Activated CD8-positive, alpha-beta memory T cell treated with anti-CD3 and anti-CD28 coated beads, Interleukin-2, amount 10 ng/mL, durations not matched to agents 7 days and 5 days (primary cell): Measurements from ENCODE around the gene PRSS53. TPM values are rescaled to one million over a fixed set of nuclear protein-coding genes. Genes with fewer than 3 reads are reported as not detected.
"Not testable (repeated sequence)": the region's sequence is repeated elsewhere in the genome, so short reads cannot be mapped to it uniquely, and the experiment has no call there.

Experiments used
- ATAC-seq: fragments of 150-1000 bp; cut with Tn5 transposase; one replicate; pipeline ENCODE4 v1.10.0; 2021; ENCODE audit warnings: moderate library complexity
- CTCF ChIA-PET: fragments of 350-600 bp; sonication (Branson Sonifier 250); formaldehyde crosslinking; loops from one replicate; lab custom pipeline; 2021; ENCODE audit warnings: antibody characterized with exemption; lab: Charles Lee
- DNase-seq: peaks from one replicate; pipeline ENCODE4 v3.0.0-alpha.2; 2020
- H3K27ac Mint-ChIP-seq: one replicate; pipeline ENCODE4 v1.8.0; 2021; ENCODE audit warnings: mild to moderate bottlenecking, mixed read lengths
- H3K27me3 Mint-ChIP-seq: one replicate; pipeline ENCODE4 v1.8.0; 2021; ENCODE audit warnings: mixed read lengths
- H3K36me3 Mint-ChIP-seq: one replicate; pipeline ENCODE4 v1.8.0; 2021; ENCODE audit warnings: mild to moderate bottlenecking, mixed read lengths
- H3K4me1 Mint-ChIP-seq: one replicate; pipeline ENCODE4 v1.8.0; 2021; ENCODE audit warnings: mixed read lengths
- H3K4me3 Mint-ChIP-seq: one replicate; pipeline ENCODE4 v1.8.0; 2021; ENCODE audit warnings: mild to moderate bottlenecking, moderate library complexity, mixed read lengths
- H3K9me3 Mint-ChIP-seq: one replicate; pipeline ENCODE4 v1.8.0; 2022; ENCODE audit warnings: low read depth, mixed read lengths
- total RNA-seq, 2 experiments: library from RNA; stranded (reverse); gene quantifications; one replicate each; pipeline ENCODE4 v1.2.3, GENCODE V29; 2021

PRSS53 gene
- total RNA-seq, result 1 to 10 TPM; 5.3 to 6.6 TPM

DNA sequence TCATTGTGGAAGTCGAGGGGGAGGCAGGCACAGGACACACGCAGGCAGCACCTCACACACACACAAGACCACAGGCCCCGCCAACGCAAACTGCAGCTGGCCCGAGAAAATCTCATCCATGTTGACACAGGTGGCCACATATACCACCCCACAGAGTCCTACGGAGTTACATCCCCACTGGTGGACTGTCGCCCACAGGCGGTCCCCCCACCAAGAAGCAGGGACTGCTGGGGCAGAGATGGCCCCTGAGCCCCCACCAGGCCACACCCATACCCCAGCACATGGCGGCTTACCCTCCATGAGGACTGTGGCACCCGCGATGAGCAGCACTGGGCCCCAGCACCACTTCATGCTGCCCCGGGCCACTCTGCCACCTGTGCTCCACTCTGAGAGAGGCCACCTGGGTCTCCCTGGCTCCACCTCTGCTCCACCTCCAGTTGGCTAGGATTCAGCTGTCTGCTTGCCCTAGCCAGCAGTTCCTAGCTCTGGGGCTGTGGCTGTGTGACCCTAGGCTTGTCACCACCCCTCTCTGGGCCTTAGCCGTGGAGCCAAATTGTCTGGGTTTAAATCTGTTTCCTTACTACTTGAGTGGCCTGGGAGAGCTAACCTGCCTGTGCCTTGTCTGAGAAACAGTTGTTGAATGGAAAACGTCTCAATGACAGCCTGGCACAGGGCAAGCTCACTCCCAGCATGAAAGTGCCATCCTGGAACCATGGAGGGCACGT is at the start of gene PRSS53:
Gene PRSS53 (minus strand): TSS at position 485 of the 725 bp plus-strand sequence. CDS start 134 bp downstream, at position 351.
- ATAC-seq (no peak), DNase-seq (no peak)
- Mint-ChIP-seq H3K27me3 (no peaks in the 10 kb centered on the region), H3K27ac (no peak within 1 kb of the TSS), H3K36me3 (peaks cover 6% of the 10 kb centered on the region), H3K9me3 (no peaks in the 10 kb centered on the region), H3K4me1 (peaks cover 10% of the 10 kb centered on the region), H3K4me3 (no peak within 1 kb of the TSS)
- CTCF ChIA-PET, result interaction anchor here (1.6 kb wide), 1 partner anchor 107 kb away, joined by 3 read pairs; no protein-coding TSS in a partner anchor

DNA sequence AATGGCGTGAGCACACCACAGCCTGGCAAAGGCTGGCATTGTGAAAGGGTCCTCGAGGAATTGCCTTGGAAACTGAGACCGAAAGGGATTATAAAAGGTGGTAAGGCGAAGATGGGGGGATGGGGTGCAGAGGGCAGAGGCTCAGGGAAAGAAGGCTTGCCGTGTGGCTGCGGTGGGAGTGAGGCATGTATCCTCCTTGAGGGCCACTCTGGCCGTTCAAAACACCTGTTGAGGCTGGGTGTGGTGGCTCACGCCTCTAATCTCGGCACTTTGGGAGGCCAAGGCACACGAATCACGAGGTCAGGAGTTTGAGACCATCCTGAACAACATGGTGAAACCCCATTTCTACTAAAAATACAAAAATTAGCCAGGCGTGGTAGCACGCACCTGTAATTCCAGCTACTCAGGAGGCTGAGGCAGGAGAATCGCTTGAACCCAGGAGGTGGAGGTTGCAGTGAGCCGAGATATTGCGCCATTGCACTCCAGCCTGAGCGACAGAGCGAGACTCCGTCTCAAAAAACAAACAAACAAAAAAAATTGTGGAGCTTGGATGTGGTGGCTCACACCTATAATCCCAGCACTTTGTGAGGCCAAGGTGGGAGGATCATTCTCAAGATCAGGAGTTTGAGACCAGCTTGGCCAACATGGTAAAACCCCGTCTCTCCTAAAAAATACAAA is 48.2 kb upstream of the PRSS53 start:
- not testable (repeated sequence) for H3K27ac Mint-ChIP-seq, H3K4me1 Mint-ChIP-seq, H3K9me3 Mint-ChIP-seq, H3K36me3 Mint-ChIP-seq, H3K4me3 Mint-ChIP-seq, DNase-seq, ATAC-seq, H3K27me3 Mint-ChIP-seq
- CTCF ChIA-PET, result interaction anchor here (0.7 to 1.6 kb wide), 2 partner anchors 19 to 153 kb away, joined by 3 read pairs; partner anchors contain the start of gene KAT8

DNA sequence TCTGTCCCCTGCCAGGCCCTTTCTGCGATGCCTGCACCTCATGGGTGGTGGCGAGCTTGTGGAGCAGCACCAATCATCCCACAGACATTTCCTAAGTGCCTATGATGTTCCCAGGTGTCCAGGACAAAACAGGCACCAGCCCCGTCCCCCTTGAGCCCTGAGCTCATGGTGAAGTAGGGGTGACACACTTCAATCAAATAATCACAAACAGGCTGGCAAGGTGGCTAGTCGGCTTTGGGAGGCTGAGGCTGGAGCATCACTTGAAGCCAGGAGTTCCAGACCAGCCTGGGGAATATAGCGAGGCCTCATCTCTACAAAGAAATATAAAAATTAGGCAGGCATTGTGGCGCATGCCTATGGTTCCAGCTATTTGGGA is 47.5 kb upstream of the PRSS53 start:
- Mint-ChIP-seq H3K27me3 (no peaks in the 10 kb centered on the region), H3K4me1 (peaks cover 2% of the 10 kb centered on the region), H3K36me3 (no peaks in the 10 kb centered on the region), H3K27ac (no peak overlapping the region), H3K4me3 (no peak overlapping the region), H3K9me3 (no peaks in the 10 kb centered on the region)
- CTCF ChIA-PET, result interaction anchor here (1.6 kb wide), 1 partner anchor 152 kb away, joined by 3 read pairs; no protein-coding TSS in a partner anchor
- no peak for DNase-seq
- no peak for ATAC-seq

DNA sequence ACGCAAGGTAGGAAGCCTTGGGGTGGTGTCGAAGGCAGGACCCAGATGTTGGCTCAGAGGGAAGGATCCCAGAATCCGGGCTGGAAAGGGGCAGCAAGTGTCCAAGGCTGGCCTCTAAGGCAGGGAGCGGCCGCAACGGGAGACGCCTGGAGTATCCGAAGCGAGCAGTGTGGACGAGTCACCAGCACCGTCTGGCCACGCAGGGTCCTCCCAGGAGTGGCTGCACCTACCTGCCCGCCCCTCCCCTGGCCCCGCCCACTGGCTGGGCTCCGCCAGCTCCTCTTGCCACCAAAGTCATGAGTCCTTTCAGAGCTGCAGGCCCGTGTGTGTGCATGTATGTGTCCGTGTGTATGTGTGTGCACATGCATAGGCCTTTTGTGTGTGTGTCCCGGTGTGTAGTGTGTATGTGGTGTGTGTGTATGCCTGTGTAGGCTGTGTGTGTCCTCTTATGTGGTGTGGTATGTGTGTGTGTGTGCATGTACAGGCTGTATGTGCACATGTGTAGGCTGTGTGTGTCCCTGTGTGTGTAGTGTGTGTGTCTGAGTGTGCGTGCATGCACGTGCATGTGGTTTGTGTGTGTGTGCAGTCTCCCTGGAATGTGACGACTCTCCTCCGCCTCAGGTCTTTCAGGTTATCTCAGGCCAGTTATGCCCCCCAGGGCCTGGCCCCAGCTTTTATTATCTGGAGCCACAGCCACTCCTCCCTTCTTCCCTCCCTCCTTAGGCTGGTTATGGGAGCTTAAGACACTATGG is 47.0 kb upstream of the PRSS53 start, which contains the start of gene PRSS8:
Gene PRSS8 (minus strand): TSS at position 193 of the 752 bp plus-strand sequence. CDS start 229 bp downstream, outside the sequence.
- H3K27me3 Mint-ChIP-seq, result no peaks in the 10 kb centered on the region
- ATAC-seq, result no peak
- H3K9me3 Mint-ChIP-seq, result no peaks in the 10 kb centered on the region
- CTCF ChIA-PET, result interaction anchor here (1.6 kb wide), 1 partner anchor 152 kb away, joined by 3 read pairs; no protein-coding TSS in a partner anchor
- H3K4me3 Mint-ChIP-seq, result no peak within 1 kb of the TSS
- H3K27ac Mint-ChIP-seq, result no peak within 1 kb of the TSS
- peaks cover 2% of the 10 kb centered on the region for H3K4me1 Mint-ChIP-seq
- no peaks in the 10 kb centered on the region for H3K36me3 Mint-ChIP-seq
- DNase-seq, result no peak

DNA sequence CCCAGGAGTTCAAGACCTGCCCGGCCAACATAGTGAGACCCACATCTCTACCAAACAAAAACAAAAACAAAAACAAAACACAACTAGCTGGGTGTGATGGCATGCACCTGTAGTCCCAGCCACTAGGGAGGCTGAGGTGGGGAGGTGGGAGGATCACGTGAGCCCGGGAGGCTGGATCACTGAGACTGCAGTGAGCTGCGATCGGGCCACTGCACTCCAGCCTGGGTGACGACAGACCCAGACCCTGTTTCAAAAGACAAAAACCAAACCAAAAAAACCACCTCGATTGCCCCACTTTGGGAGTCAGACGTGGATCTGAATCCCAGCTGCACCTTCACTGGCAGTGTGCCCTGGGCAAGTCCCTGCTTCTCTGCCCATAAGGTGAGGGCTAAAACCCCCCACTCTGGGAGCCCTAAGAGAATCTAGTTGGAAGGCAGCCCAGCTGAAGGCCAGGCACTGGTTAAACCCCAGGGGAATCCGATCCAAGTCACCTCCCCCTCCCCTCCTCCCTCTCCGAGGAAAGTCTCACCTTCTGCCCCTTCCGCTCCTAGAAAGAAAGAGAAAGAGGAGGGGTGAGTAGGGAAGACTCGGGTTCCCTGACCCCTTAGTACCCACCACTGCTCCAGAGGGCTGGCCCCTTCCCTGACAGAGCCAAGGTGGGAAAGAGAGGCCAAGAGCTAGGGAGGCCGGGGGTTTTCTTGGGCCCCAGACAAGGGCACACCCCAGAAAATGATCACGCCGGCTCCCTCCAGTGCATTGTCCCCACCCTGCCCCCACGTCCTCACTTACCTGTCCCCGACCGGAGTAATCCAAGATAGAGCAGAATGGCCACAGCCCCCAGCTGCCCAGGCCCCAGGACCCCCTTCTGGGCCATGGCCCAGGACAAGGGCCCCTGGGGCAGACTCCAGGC is 46.1 kb upstream of the PRSS53 start:
- CTCF ChIA-PET, result no interaction called here
- H3K4me3 Mint-ChIP-seq, result no peak overlapping the region
- ATAC-seq (no peak), DNase-seq (no peak)
- no peaks in the 10 kb centered on the region for H3K27me3 Mint-ChIP-seq
- no peaks in the 10 kb centered on the region for H3K9me3 Mint-ChIP-seq
- no peaks in the 10 kb centered on the region for H3K36me3 Mint-ChIP-seq
- H3K27ac Mint-ChIP-seq, result no peak overlapping the region
- H3K4me1 Mint-ChIP-seq, result no peaks in the 10 kb centered on the region

- ATAC-seq (no peak), DNase-seq (no peak)
- no peaks in the 10 kb centered on the region for H3K36me3 Mint-ChIP-seq
- no peak overlapping the region for H3K4me3 Mint-ChIP-seq
- H3K9me3 Mint-ChIP-seq, result no peaks in the 10 kb centered on the region
- H3K4me1 Mint-ChIP-seq, result no peaks in the 10 kb centered on the region
- H3K27me3 Mint-ChIP-seq, result no peaks in the 10 kb centered on the region
- no peak overlapping the region for H3K27ac Mint-ChIP-seq
- CTCF ChIA-PET, result interaction anchor here (1.2 kb wide), 1 partner anchor 8 kb away, joined by 4 read pairs; no protein-coding TSS in a partner anchor
Measured at GRCh38 chr16:31134091-31134571, 45.4 kb upstream of the PRSS53 start.

DNA sequence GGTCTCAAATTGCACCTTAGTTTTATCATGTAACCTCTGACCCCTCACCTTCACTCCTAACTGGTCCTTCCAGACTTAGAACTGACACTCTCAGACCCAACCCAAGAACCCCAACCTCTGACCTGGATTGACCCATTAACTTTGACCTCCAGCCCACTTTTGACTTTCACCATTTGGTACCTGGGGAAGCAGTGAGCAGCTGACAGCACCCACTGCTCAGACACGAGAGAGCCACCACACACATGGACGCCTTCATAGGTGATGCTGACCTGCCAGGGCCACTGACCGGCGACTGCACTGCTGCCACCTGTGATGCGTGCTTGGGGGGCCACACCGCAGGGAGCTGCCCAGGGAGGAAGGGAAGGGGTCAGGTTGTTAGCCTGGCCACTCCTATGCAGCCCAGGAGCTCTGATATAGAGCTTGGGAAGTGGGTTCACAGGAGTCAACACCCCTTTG is 44.3 kb upstream of the PRSS53 start:
- no peaks in the 10 kb centered on the region for H3K27me3 Mint-ChIP-seq
- CTCF ChIA-PET, result interaction anchor here (1.2 kb wide), 1 partner anchor 9 kb away, joined by 4 read pairs; no protein-coding TSS in a partner anchor
- no peak for DNase-seq
- no peaks in the 10 kb centered on the region for H3K4me1 Mint-ChIP-seq
- no peaks in the 10 kb centered on the region for H3K9me3 Mint-ChIP-seq
- H3K36me3 Mint-ChIP-seq, result no peaks in the 10 kb centered on the region
- ATAC-seq, result no peak
- H3K27ac Mint-ChIP-seq, result no peak overlapping the region
- no peak overlapping the region for H3K4me3 Mint-ChIP-seq

- Mint-ChIP-seq H3K36me3 (peaks cover 4% of the 10 kb centered on the region), H3K4me1 (no peaks in the 10 kb centered on the region), H3K27me3 (no peaks in the 10 kb centered on the region), H3K9me3 (no peaks in the 10 kb centered on the region), H3K27ac (no peak overlapping the region), H3K4me3 (no peak overlapping the region)
- DNase-seq, result no peak
- CTCF ChIA-PET, result no interaction called here
- ATAC-seq, result no peak
Measured at GRCh38 chr16:31132303-31132979, 43.7 kb upstream of the PRSS53 start.

DNA sequence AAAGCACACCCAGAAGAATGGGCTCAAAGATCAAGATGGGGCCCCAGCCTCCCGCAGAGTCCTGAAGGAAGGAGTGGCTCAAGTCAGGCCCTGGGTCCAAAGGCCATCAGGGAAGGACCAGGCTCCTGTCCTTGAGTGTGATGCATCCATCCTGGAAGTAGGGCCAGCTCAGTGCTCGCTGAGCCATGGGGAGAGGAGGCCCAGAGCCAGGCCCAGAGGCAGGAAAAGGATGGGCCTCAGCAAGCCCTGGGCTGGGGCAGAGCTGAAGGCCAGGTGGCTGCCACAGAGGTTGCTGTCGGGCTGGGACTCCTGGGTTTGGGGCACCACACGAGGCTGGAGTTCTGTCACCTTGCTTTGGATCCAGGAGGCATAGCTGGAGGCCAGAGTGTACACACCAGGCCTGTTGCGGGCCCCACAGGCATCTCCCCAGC is 43.1 kb upstream of the PRSS53 start:
- H3K27ac Mint-ChIP-seq, result no peak overlapping the region
- DNase-seq (no peak), ATAC-seq (no peak)
- CTCF ChIA-PET, result no interaction called here
- no peak overlapping the region for H3K4me3 Mint-ChIP-seq
- H3K36me3 Mint-ChIP-seq, result peaks cover 5% of the 10 kb centered on the region
- H3K9me3 Mint-ChIP-seq, result no peaks in the 10 kb centered on the region
- H3K27me3 Mint-ChIP-seq, result no peaks in the 10 kb centered on the region
- H3K4me1 Mint-ChIP-seq, result no peaks in the 10 kb centered on the region

GRCh38 chr16:31131416-31131815 is 42.7 kb upstream of the PRSS53 start:
- Mint-ChIP-seq H3K4me3 (no peak overlapping the region), H3K9me3 (no peaks in the 10 kb centered on the region), H3K36me3 (peaks cover 5% of the 10 kb centered on the region), H3K4me1 (no peaks in the 10 kb centered on the region), H3K27me3 (no peaks in the 10 kb centered on the region), H3K27ac (no peak overlapping the region)
- CTCF ChIA-PET, result interaction anchor here (1.3 kb wide), 1 partner anchor 13 kb away, joined by 3 read pairs; no protein-coding TSS in a partner anchor
- ATAC-seq, result no peak
- no peak for DNase-seq

- no peaks in the 10 kb centered on the region for H3K9me3 Mint-ChIP-seq
- CTCF ChIA-PET, result interaction anchor here (1.3 kb wide), 1 partner anchor 14 kb away, joined by 3 read pairs; no protein-coding TSS in a partner anchor
- H3K36me3 Mint-ChIP-seq, result peaks cover 5% of the 10 kb centered on the region
- H3K27me3 Mint-ChIP-seq, result no peaks in the 10 kb centered on the region
- peaks cover under 1% of the 10 kb centered on the region for H3K4me1 Mint-ChIP-seq
- no peak overlapping the region for H3K27ac Mint-ChIP-seq
- ATAC-seq (no peak), DNase-seq (no peak)
- no peak overlapping the region for H3K4me3 Mint-ChIP-seq
Measured at GRCh38 chr16:31130899-31131298, 42.2 kb upstream of the PRSS53 start.
